GM19351 (cell line): ENCODE results near the gene AKAP7.

Experiments
- ATAC-seq: cut with Tn5 transposase; IDR thresholded peaks from one replicate; pipeline ENCODE4 v1.9.1; 2021; ENCODE audit warnings: mild to moderate bottlenecking, moderate library complexity; ENCODE audit not compliant: unreplicated experiment

AKAP7 gene

GRCh38 chr6:131197716-131198115 lies 62.4 kb downstream of the AKAP7 start:
- no peak for ATAC-seq

GRCh38 chr6:131199568-131200272 lies 64.5 kb downstream of the AKAP7 start:
- ATAC-seq: peak; percentile 100

- no peak for ATAC-seq
Measured at GRCh38 chr6:131205481-131206244, 70.4 kb downstream of the AKAP7 start.

GRCh38 chr6:131206463-131207251 lies 71.4 kb downstream of the AKAP7 start:
- ATAC-seq: no peak

GRCh38 chr6:131208787-131209186 lies 73.5 kb downstream of the AKAP7 start:
- ATAC-seq: no peak

GRCh38 chr6:131210469-131210868 lies 75.2 kb downstream of the AKAP7 start:
- ATAC-seq: no peak

- no peak for ATAC-seq
Measured at GRCh38 chr6:131212024-131212423, 76.8 kb downstream of the AKAP7 start.

- no peak for ATAC-seq
Measured at GRCh38 chr6:131212913-131213312, 77.6 kb downstream of the AKAP7 start.

GRCh38 chr6:131213501-131213990 lies 78.3 kb downstream of the AKAP7 start:
- no peak for ATAC-seq

GRCh38 chr6:131215219-131215618 lies 80.0 kb downstream of the AKAP7 start:
- no peak for ATAC-seq

- ATAC-seq: no peak
Measured at GRCh38 chr6:131216246-131216645, 81.0 kb downstream of the AKAP7 start.

- no peak for ATAC-seq
Measured at GRCh38 chr6:131222773-131223172, 87.5 kb downstream of the AKAP7 start.

GRCh38 chr6:131223416-131223815 lies 88.1 kb downstream of the AKAP7 start:
- ATAC-seq: no peak

GRCh38 chr6:131225127-131225526 lies 89.9 kb downstream of the AKAP7 start:
- ATAC-seq: no peak

GRCh38 chr6:131225959-131226358 lies 90.7 kb downstream of the AKAP7 start:
- no peak for ATAC-seq

- ATAC-seq: no peak
Measured at GRCh38 chr6:131226459-131227157, 91.3 kb downstream of the AKAP7 start.

- no peak for ATAC-seq
Measured at GRCh38 chr6:131227158-131227543, 91.9 kb downstream of the AKAP7 start.

GRCh38 chr6:131231103-131231502 lies 95.8 kb downstream of the AKAP7 start:
- no peak for ATAC-seq

GRCh38 chr6:131231891-131232290 lies 96.6 kb downstream of the AKAP7 start:
- no peak for ATAC-seq

GRCh38 chr6:131244942-131245341 lies 109.7 kb downstream of the AKAP7 start:
- no peak for ATAC-seq

GRCh38 chr6:131250122-131250521 lies 114.9 kb downstream of the AKAP7 start:
- peak; percentile 78 for ATAC-seq
